Measurements from ENCODE around the gene CLDN11.
A peak's percentile ranks its signal among the peaks of the same experiment; 100 is the strongest.

Gene CLDN11

DNA sequence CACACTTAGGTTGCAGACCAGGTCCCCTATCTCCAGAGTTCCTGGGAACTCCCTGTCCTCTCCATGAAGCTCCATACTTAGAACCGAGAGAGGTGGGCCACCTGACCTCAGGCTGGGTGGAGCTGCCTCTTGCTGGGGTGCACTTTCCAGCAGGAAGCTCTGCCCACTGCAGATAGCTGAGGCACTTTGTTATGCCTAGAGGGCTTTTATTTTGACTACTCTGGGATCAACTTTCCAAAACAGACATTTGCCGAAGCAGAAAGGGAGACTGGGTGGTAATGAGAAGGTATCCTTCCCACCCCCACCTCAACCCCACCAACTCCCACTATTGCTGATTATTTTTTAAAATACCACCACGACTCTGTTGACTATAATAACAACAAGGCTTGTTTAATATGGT lies 54.7 kb downstream of the CLDN11 start:
- no peaks in the 10 kb centered on the region for H3K36me3 Mint-ChIP-seq
- no peaks in the 10 kb centered on the region for H3K9me3 Mint-ChIP-seq
- H3K27me3 Mint-ChIP-seq, result peaks cover 65% of the 10 kb centered on the region
- no peaks in the 10 kb centered on the region for H3K4me1 Mint-ChIP-seq
- ATAC-seq, result no peak
- no peak overlapping the region for H3K4me3 Mint-ChIP-seq
- H3K27ac Mint-ChIP-seq, result no peak overlapping the region

DNA sequence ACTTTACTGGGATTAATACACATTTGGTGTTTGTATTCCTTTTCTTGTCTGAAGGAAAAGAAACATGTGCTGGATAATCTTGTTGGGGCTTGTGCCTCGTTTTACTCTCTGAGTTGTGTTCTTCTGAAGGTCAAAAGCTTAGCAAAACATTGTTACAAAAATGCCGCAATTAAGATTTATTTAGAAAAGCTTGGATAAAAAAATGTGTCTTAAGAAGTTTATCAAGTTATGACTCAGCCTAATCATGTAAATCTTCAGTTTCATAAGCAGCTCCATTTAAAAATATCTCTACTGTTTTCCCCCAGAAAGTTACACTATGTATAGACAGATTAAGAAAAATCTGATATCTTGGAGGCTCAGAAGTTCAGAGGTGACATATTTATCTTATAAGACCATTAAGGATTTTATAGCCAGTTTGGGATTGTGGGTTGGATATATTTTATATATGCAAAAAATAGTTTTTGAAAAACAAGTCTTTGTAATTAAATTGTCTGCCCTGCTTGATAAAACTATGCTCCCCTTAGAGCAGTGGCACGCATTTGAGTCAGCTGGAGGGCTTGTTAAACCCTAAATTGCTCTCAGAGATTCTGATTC lies 56.5 kb downstream of the CLDN11 start:
- Mint-ChIP-seq H3K27me3 (peaks cover 56% of the 10 kb centered on the region), H3K4me3 (no peak overlapping the region), H3K9me3 (no peaks in the 10 kb centered on the region), H3K4me1 (no peaks in the 10 kb centered on the region), H3K27ac (no peak overlapping the region), H3K36me3 (no peaks in the 10 kb centered on the region)
- no peak for ATAC-seq

DNA sequence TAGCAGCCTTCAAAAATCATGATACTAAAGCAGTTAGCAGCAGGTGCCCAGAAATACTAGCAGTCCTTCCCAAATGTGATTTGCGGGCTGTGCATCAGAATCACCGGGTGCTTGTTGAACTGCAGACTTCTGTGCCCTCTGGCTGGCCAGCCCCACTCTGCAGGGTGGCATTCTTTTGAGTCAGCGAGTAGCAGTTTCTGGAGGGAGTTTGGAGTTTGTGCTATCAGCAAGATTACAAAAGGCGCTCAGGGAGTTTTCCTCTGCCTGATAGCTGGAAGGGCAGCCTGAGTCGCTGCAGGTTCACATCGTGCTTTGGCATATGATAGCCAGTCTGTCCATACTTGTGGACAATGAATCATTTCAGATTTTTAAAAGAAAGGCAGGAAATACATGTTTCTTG lies 57.6 kb downstream of the CLDN11 start:
- H3K4me1 Mint-ChIP-seq, result no peaks in the 10 kb centered on the region
- no peak for ATAC-seq
- peaks cover 45% of the 10 kb centered on the region for H3K27me3 Mint-ChIP-seq
- H3K36me3 Mint-ChIP-seq, result no peaks in the 10 kb centered on the region
- no peak overlapping the region for H3K4me3 Mint-ChIP-seq
- no peak overlapping the region for H3K27ac Mint-ChIP-seq
- no peaks in the 10 kb centered on the region for H3K9me3 Mint-ChIP-seq

DNA sequence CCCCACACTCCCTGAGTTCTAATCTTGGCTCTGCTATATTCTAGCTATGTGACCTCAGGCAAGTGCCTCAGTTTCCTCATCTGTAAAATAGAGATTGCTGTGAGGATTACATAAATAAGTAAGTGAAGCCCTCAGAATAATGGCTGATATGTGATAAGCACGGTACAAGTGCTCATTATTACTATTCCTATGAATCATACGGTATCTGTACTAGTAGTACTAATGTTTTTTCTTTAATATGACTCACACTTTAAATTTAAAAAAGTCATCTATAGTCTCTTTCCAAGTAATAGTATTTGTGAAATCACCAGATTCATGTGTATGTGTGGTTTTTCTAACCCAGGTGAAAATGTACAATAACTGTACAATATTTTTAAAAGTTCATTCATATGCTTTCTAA lies 58.7 kb downstream of the CLDN11 start:
- Mint-ChIP-seq H3K27me3 (peaks cover 35% of the 10 kb centered on the region), H3K9me3 (no peaks in the 10 kb centered on the region), H3K4me1 (no peaks in the 10 kb centered on the region), H3K27ac (no peak overlapping the region), H3K4me3 (no peak overlapping the region), H3K36me3 (no peaks in the 10 kb centered on the region)
- no peak for ATAC-seq

DNA sequence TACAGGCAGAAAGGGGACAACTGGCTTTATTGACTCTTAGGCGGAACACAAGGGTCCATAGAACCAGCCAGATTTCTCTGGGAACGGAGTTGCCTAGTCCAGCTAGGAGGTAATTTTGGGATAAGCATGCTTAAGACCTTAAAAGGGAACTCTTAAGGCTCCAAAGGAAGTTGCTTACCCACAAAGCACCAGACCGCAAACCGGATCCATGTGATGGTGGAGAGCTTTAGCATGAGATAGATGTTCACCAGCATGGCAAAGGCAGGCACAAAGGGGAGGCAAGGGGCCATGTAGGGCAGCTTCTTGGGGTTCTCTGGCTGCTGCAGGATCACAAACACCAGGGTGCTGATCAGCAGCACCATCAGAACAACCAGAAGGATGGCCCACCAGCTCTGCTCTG lies 61.4 kb downstream of the CLDN11 start:
- Mint-ChIP-seq H3K36me3 (no peaks in the 10 kb centered on the region), H3K4me3 (no peak overlapping the region), H3K4me1 (no peaks in the 10 kb centered on the region), H3K27me3 (peaks cover 16% of the 10 kb centered on the region), H3K27ac (no peak overlapping the region), H3K9me3 (no peaks in the 10 kb centered on the region)
- no peak for ATAC-seq

DNA sequence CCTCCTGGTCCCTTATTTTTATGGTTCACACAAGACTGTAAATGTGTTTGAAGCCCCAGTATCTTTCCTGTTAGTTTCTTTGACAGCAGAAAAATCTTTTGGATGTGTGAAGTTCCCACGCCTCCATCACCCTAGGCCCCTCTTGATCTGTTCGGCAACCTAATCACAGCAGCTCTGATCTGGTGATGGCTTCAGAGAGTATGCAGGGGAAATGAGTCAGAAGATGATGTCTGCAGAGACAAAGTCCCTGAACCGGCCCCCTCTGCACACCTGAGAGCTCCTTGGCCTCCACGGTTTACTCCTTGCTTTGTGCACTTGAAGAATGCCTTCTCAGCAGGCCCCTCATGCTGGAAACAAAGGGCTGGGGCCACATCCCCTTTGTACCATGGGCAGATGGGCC lies 63.5 kb downstream of the CLDN11 start:
- Mint-ChIP-seq H3K36me3 (no peaks in the 10 kb centered on the region), H3K4me1 (no peaks in the 10 kb centered on the region), H3K27ac (no peak overlapping the region), H3K9me3 (no peaks in the 10 kb centered on the region), H3K27me3 (peaks cover 18% of the 10 kb centered on the region), H3K4me3 (no peak overlapping the region)
- ATAC-seq, result no peak

DNA sequence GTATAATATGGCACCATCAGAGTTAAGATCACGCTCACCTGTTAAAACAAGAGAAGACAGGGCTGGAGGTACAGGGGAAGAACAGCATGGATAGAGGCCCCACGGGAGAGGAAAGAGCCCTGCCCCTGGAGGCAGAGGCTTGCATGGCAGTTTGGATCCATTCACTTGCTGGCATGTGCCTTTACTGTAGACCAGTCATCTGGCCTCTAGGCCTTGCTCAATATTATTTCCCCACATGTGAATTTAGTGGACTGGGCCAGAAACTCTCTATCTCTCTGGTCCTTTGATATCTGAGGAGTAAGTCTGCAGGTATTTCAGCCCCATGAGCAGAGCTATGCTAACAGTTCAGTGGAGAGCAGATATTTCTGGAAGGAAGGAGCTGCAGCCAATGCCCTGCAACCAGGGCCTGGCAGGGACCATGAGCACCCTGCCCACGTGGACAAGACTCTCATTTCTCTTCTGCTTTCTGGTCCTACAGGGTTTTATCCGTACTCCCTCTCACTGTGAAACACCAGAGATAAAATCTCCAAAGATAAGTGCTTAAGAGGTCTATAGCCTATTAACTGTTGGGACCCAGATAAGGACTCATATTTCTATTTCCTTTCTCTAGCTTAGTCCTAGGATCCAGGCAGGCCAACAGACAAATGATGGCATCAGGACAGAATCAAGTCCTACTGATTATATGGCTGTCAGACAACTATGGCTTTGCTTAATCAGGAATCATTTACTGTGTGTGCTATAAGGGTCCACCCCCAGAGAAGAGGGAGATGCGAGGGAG lies 65.0 kb downstream of the CLDN11 start:
- no peaks in the 10 kb centered on the region for H3K9me3 Mint-ChIP-seq
- ATAC-seq, result peak; percentile 6
- H3K4me1 Mint-ChIP-seq, result no peaks in the 10 kb centered on the region
- H3K27ac Mint-ChIP-seq, result no peak overlapping the region
- peaks cover 18% of the 10 kb centered on the region for H3K27me3 Mint-ChIP-seq
- no peaks in the 10 kb centered on the region for H3K36me3 Mint-ChIP-seq
- H3K4me3 Mint-ChIP-seq, result no peak overlapping the region

Data from stimulated activated memory B cell treated with anti-CD40 and anti-IgM and Interleukin-4, amounts not matched to agents 10 μg/mL and 1 μg/mL and 100 μg/mL, for 72 hours (primary cell).